GM12892 (cell line): ENCODE results near the gene ANKRD66.

Source experiments
- POLR2AphosphoS5 ChIP-seq: IDR thresholded peaks from 2 replicates; pipeline ENCODE4 v1.6.1; 2011; ENCODE audit warnings: low read depth, low read length, control low read depth
- TAF1 ChIP-seq: IDR thresholded peaks from 2 replicates; pipeline ENCODE4 v1.6.1; 2011; ENCODE audit warnings: low read depth, mild to moderate bottlenecking, control low read depth, low read length, borderline replicate concordance

DNA sequence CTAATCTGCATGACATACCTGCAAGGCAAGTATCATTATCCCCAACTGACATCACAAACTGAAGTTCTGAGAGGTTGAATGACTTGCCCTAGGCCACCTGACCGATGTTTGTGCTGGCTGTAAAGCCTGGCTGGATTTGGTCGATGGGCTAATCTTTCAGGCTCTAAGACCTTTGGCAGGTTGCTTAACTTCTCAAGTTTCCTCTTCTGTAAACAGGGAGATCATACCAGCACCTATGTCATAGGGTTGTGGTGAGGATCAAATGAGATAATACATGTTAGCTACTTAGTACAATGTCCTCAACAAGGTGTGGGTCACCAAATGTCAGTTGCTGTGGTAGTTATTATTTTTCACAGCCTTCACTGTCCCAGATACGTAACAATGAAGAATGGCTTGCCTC, 14.2 kb downstream of the ANKRD66 start:
- TF ChIP-seq POLR2AphosphoS5 (no peak), TAF1 (no peak)
